Measurements from ENCODE around the gene SAMD4A. TPM values are rescaled to one million over a fixed set of nuclear protein-coding genes. Genes with fewer than 3 reads are reported as not detected.

The SAMD4A gene
- total RNA-seq, 4 donors from 2014 or later: 2.9 to 19.5 (median 3.9) TPM

GRCh38 chr14:54782751-54783659, 216.1 kb downstream of the SAMD4A start:
- no peak for DNase-seq
- Histone ChIP-seq H3K9me3 (no peaks in the 10 kb centered on the region), H3K27me3 (no peaks in the 10 kb centered on the region), H3K36me3 (peaks cover 0 to 31% (median 0%) of the 10 kb centered on the region in 3 donors), H3K4me1 (no peaks in the 10 kb centered on the region), H3K4me3 (no peak overlapping the region), H3K27ac (peak overlapping the region in 2 of 4 donors; percentile 50 to 74)
- intact Hi-C loops (cut with DNase I): no loop called here
- no peak for TF ChIP-seq POLR2A (IDR thresholded peaks at IDR 0.05)
- TF ChIP-seq, protein P1, sequence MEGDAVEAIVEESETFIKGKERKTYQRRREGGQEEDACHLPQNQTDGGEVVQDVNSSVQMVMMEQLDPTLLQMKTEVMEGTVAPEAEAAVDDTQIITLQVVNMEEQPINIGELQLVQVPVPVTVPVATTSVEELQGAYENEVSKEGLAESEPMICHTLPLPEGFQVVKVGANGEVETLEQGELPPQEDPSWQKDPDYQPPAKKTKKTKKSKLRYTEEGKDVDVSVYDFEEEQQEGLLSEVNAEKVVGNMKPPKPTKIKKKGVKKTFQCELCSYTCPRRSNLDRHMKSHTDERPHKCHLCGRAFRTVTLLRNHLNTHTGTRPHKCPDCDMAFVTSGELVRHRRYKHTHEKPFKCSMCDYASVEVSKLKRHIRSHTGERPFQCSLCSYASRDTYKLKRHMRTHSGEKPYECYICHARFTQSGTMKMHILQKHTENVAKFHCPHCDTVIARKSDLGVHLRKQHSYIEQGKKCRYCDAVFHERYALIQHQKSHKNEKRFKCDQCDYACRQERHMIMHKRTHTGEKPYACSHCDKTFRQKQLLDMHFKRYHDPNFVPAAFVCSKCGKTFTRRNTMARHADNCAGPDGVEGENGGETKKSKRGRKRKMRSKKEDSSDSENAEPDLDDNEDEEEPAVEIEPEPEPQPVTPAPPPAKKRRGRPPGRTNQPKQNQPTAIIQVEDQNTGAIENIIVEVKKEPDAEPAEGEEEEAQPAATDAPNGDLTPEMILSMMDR (IDR thresholded peaks at IDR 0.05): peak in 2 of 6 experiments; percentile 6 to 20
- WGBS, 2 donors: 64 to 69% methylated on average over 10 of the region's 14 CpGs

DNA sequence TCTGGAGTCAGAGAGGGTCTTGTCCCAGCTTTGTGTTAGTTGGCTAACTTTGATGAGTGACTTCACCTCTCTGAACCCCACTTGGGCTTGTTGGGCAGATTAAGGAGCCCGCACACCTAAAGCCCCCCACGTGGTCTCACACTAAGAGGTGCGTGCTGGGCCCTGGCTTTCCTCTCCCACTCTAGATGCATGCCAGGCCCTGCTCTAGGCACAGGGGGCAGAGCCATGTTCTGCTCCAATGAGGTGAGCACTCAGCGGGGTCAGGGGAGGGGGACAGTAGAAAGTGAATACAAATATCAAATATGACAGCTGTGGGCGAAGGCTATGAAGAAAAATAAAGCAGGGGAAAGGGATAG, 216.7 kb downstream of the SAMD4A start:
- Histone ChIP-seq H3K4me1 (no peaks in the 10 kb centered on the region), H3K27ac (peak overlapping the region in 1 of 4 donors; percentile 74), H3K4me3 (no peak overlapping the region), H3K36me3 (peaks cover 0 to 25% (median 0%) of the 10 kb centered on the region in 3 donors), H3K27me3 (no peaks in the 10 kb centered on the region), H3K9me3 (no peaks in the 10 kb centered on the region)
- TF ChIP-seq, protein P1 (IDR thresholded peaks at IDR 0.05): no peak
- no peak for TF ChIP-seq POLR2A (IDR thresholded peaks at IDR 0.05)
- intact Hi-C loops (cut with DNase I): no loop called here
- DNase-seq: no peak
- 100% methylated on average over 2 to 5 of the region's 5 CpGs for WGBS, 2 donors

DNA sequence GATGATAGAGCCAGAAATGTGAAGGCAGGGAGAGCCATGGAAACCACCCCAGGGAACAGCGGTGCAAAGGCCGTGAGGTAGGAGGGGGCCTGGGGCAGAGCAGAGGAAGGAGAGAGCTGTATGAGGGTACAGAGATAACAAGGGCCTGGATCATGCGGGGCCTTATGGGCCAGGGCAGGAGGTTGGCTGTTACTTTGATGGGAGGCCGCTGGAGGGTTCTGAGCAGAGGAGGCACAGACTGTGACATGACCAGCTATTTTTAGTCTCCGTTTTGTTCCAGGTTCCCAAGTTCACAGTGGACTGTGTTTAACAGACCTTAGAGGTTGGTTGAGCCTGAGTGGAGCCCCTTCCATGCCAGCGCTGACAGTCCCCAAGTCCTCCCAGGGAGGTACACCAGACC, 217.1 kb downstream of the SAMD4A start:
- no peak overlapping the region for H3K4me3 ChIP-seq
- H3K36me3 ChIP-seq: peaks cover 0 to 23% (median 0%) of the 10 kb centered on the region in 3 donors
- no peaks in the 10 kb centered on the region for H3K4me1 ChIP-seq
- TF ChIP-seq, protein P1 (IDR thresholded peaks at IDR 0.05): no peak
- TF ChIP-seq POLR2A (IDR thresholded peaks at IDR 0.05): no peak
- WGBS, 2 donors: 89 to 94% methylated on average over 5 to 6 of the region's 6 CpGs
- no peak overlapping the region for H3K27ac ChIP-seq
- no peaks in the 10 kb centered on the region for H3K9me3 ChIP-seq
- DNase-seq: no peak
- H3K27me3 ChIP-seq: no peaks in the 10 kb centered on the region
- intact Hi-C loops (cut with DNase I): no loop called here

DNA sequence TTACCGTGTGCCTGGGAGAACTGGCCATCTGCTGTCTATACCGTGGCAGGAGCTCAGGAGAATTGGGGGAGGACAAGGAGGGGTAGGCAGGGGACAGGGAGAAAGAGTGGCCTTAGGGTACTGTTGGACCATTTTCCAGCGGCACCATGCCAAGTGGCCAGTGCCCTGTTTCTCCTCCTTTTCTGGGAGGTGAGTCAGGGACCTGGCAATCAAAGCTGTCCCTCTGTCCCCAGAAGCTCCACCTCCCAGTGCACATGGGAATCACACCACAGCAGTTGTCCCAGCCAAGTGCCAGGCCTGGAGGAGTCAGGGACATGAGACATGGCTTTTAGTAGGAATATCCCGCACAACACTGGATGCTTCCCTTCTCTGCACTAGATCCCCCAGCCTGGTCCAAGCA, 217.7 kb downstream of the SAMD4A start:
- H3K4me1 ChIP-seq: no peaks in the 10 kb centered on the region
- intact Hi-C loops (cut with DNase I): no loop called here
- WGBS, 2 donors: 80 to 93% methylated on average over 1 to 4 of the region's 4 CpGs
- no peak overlapping the region for H3K4me3 ChIP-seq
- no peak for TF ChIP-seq POLR2A (IDR thresholded peaks at IDR 0.05)
- TF ChIP-seq, protein P1 (IDR thresholded peaks at IDR 0.05): no peak
- no peaks in the 10 kb centered on the region for H3K27me3 ChIP-seq
- H3K9me3 ChIP-seq: no peaks in the 10 kb centered on the region
- H3K27ac ChIP-seq: no peak overlapping the region
- no peak for DNase-seq
- peaks cover 0 to 27% (median 0%) of the 10 kb centered on the region in 3 donors for H3K36me3 ChIP-seq

DNA sequence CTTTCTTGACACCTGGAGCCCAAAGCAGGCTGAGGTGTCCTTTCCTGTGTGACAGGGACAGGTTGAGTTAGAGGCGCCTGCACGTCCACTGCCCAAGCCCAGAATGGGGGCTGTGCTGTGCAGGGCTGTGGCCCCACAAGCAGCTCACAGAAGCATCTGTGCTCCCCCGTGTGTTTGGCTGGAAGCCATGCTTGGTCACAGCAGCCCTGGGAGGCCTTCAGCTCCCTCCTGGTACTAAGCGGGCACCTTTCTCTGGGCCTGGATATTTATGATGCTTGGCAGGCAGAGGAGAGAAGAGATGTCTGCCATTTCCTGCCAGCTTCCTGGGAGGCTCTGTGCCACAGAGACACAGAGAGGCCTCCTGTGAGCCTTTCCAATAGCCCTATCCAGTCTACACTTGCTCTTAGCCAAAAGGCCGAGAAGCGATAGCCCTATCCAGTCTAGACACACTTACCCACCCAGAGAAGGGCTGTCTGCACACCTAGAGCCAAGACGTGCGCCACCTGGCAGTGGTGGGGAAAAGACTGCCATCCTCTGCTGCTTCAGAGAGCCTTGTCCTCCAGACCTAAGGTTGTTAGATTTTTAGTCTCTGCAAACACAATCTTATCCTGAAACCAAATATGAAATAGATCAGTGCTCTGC, 218.3 kb downstream of the SAMD4A start:
- H3K4me3 ChIP-seq: no peak overlapping the region
- no peaks in the 10 kb centered on the region for H3K27me3 ChIP-seq
- H3K9me3 ChIP-seq: no peaks in the 10 kb centered on the region
- TF ChIP-seq POLR2A (IDR thresholded peaks at IDR 0.05): no peak
- TF ChIP-seq, protein P1 (IDR thresholded peaks at IDR 0.05): no peak
- no peaks in the 10 kb centered on the region for H3K4me1 ChIP-seq
- H3K36me3 ChIP-seq: peaks cover 0 to 33% (median 0%) of the 10 kb centered on the region in 3 donors
- intact Hi-C loops (cut with DNase I): no loop called here
- H3K27ac ChIP-seq: no peak overlapping the region
- WGBS, 2 donors: 100% methylated on average over 4 of the region's 8 CpGs; no CpG with 5 or more reads in 1 of the 2 donors
- DNase-seq: no peak

Data from esophagus squamous epithelium (tissue), 5 donors.